BJ (cell line): ENCODE data around the gene SNX12. TPM values are rescaled to one million over a fixed set of nuclear protein-coding genes. Genes with fewer than 3 reads are reported as not detected.

Source experiments
- CTCF ChIA-PET: fragments of 350-600 bp; formaldehyde crosslinking; extraction: SDS; loops from one replicate; lab custom pipeline; 2021; ENCODE audit warnings: antibody characterized with exemption, inconsistent platforms; lab: Yijun Ruan, JAX
- POLR2A ChIA-PET: fragments of 300-600 bp; sonication (Branson Sonifier 250); formaldehyde crosslinking; extraction: SDS; loops from one replicate; lab custom pipeline; 2021; ENCODE audit warnings: antibody characterized with exemption; lab: Charles Lee
- DNase-seq: peaks from one replicate; pipeline ENCODE4 v3.0.0-alpha.2; 2011; ENCODE audit warnings: low read depth
- H3K27me3 ChIP-seq: 2 replicates; pipeline ENCODE4 v1.6.0; 2011; ENCODE audit warnings: low read length; ENCODE audit not compliant: control insufficient read depth, insufficient read depth
- H3K36me3 ChIP-seq: 2 replicates; pipeline ENCODE4 v1.5.1; 2011; ENCODE audit warnings: low read length; ENCODE audit not compliant: control insufficient read depth, insufficient read depth
- H3K4me3 ChIP-seq: 2 replicates; pipeline ENCODE4 v1.5.1; 2011; ENCODE audit warnings: low read depth, mild to moderate bottlenecking, control low read depth, low read length
- polyA plus RNA-seq: library from polyadenylated mRNA; depleted of rRNA; stranded (reverse); fragments of >200 nt; gene quantifications from 2 replicates; pipeline ENCODE4 v1.2.3, GENCODE V29; 2011
- TF ChIP-seq, protein P1 (sequence below): IDR thresholded peaks from 2 replicates; pipeline ENCODE4 v1.5.1; 2011; ENCODE audit warnings: low read depth, mild to moderate bottlenecking, control low read depth, inconsistent platforms, low read length, moderate library complexity; ENCODE audit not compliant: insufficient read depth

SNX12 gene
- polyA plus RNA-seq, 1 experiment = 82.5 TPM

- TF ChIP-seq, protein P1, sequence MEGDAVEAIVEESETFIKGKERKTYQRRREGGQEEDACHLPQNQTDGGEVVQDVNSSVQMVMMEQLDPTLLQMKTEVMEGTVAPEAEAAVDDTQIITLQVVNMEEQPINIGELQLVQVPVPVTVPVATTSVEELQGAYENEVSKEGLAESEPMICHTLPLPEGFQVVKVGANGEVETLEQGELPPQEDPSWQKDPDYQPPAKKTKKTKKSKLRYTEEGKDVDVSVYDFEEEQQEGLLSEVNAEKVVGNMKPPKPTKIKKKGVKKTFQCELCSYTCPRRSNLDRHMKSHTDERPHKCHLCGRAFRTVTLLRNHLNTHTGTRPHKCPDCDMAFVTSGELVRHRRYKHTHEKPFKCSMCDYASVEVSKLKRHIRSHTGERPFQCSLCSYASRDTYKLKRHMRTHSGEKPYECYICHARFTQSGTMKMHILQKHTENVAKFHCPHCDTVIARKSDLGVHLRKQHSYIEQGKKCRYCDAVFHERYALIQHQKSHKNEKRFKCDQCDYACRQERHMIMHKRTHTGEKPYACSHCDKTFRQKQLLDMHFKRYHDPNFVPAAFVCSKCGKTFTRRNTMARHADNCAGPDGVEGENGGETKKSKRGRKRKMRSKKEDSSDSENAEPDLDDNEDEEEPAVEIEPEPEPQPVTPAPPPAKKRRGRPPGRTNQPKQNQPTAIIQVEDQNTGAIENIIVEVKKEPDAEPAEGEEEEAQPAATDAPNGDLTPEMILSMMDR = no peak
- CTCF ChIA-PET = no interaction called here
- POLR2A ChIA-PET = no interaction called here
- Histone ChIP-seq H3K4me3 (peak overlapping the region; percentile 70), H3K36me3 (no peaks in the 10 kb centered on the region), H3K27me3 (no peaks in the 10 kb centered on the region)
- DNase-seq = no peak
Observed at GRCh38 chrX:71067712-71068043, 456 bp downstream of the SNX12 start.

DNA sequence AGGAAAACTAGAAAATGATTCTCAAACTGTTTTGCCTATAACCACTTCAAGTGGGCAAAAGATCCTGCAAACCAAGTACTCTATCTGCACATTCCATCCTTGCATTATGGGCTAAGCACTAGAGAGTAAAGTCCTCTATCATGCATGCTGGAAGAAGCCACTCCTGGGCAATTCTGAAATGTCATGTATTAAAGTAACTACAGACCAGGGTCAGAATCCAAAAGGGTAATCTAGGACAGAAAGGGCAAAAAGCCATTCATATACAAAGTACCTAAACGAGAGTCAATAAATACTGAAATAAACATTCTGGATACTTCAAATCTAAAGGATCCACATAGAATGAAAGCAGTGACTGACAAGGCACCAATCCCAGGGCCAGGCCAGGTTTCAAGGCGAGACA, 1.0 kb downstream of the SNX12 start:
- TF ChIP-seq, protein P1 = no peak
- ChIA-PET POLR2A (no interaction called here), CTCF (no interaction called here)
- Histone ChIP-seq H3K36me3 (no peaks in the 10 kb centered on the region), H3K4me3 (peak overlapping the region; percentile 70), H3K27me3 (no peaks in the 10 kb centered on the region)
- no peak for DNase-seq

DNA sequence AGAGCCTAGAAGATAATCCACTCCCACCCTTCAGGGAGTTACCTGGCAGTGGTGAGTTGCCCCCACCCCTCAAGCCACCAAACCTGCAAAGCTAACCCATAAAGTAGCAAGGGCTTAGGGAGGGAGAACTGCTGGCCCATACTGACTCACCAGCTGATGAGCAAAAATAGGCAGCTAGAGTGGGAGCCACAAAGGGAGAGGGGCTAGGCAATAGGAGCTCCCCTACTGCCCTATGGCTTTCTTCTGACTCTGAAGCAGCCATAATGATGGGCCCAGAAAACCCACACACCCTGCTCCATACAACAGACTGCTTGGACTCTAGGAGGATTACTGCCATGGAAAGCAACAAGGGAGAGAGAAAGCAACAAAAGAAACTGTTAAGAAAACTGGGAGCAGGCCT, 8.0 kb downstream of the SNX12 start:
- CTCF ChIA-PET = no interaction called here
- DNase-seq = no peak
- TF ChIP-seq, protein P1 = no peak

GRCh38 chrX:71057848-71058530, 10.1 kb downstream of the SNX12 start:
- DNase-seq = no peak
- CTCF ChIA-PET = no interaction called here
- TF ChIP-seq, protein P1 = no peak
- Histone ChIP-seq H3K4me3 (no peak overlapping the region), H3K27me3 (no peaks in the 10 kb centered on the region), H3K36me3 (peaks cover 10% of the 10 kb centered on the region)
- POLR2A ChIA-PET = no interaction called here

More for the DNA sequence above, 8.0 kb downstream of the SNX12 start:
- H3K27me3 ChIP-seq = no peaks in the 10 kb centered on the region
- POLR2A ChIA-PET = no interaction called here
- H3K36me3 ChIP-seq = peaks cover 9% of the 10 kb centered on the region
- no peak overlapping the region for H3K4me3 ChIP-seq

- DNase-seq = no peak
- Histone ChIP-seq H3K4me3 (no peak overlapping the region), H3K36me3 (peaks cover 9% of the 10 kb centered on the region), H3K27me3 (no peaks in the 10 kb centered on the region)
- ChIA-PET POLR2A (no interaction called here), CTCF (no interaction called here)
- TF ChIP-seq, protein P1 = no peak
Observed at GRCh38 chrX:71056867-71057266, 11.3 kb downstream of the SNX12 start.
